GM18526 (cell line): ENCODE results near the gene MAP3K2.

Experiments
- POLR2A ChIP-seq: IDR thresholded peaks from 3 replicates; pipeline ENCODE4 v1.6.1; 2011; ENCODE audit not compliant: insufficient read length; ENCODE audit errors: extremely low read depth

Gene MAP3K2, protein sequence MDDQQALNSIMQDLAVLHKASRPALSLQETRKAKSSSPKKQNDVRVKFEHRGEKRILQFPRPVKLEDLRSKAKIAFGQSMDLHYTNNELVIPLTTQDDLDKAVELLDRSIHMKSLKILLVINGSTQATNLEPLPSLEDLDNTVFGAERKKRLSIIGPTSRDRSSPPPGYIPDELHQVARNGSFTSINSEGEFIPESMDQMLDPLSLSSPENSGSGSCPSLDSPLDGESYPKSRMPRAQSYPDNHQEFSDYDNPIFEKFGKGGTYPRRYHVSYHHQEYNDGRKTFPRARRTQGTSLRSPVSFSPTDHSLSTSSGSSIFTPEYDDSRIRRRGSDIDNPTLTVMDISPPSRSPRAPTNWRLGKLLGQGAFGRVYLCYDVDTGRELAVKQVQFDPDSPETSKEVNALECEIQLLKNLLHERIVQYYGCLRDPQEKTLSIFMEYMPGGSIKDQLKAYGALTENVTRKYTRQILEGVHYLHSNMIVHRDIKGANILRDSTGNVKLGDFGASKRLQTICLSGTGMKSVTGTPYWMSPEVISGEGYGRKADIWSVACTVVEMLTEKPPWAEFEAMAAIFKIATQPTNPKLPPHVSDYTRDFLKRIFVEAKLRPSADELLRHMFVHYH

DNA sequence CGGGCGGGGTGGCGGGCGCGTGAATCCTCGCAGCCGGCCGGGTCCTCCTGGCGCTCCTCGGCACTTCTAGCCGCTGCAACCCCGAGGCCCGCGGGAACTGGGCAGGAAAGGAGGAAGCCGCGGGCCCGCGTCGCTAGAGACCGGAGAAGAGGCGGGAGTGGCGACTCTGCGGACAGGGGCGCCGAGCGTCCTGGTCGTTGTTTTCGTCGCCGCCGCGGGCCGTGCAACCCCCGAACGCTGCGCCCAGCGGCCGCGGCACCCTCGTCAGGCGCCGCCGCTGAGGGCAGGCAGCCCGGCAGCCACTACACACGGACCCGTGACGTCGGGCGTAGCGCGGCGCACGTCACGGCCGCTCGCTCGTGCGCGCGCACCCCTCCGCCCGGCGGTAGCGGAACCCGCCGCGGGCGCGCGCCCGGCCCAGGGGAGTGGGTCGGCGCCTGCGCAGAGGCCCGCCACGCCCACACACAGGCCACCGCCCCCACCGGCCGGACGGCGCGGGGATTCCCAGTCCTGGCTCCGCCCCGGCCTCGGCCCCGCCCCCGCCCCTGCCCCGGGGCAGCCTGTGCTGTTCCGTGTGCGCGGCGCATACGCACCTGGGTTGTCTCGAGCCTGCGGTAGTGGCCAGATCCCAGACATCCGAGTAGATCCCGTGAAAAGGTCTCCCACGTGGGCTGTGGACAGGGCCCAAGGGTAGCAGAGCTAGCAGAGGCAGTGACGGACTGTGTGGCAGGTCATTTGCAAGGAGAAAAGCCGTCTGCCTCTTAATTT, at the start of gene MAP3K2:
TSS of gene MAP3K2 (minus strand) at position 321 of the 768 bp plus-strand sequence. CDS start 44,846 bp downstream, outside the sequence.
- peak; percentile 81 for TF ChIP-seq POLR2A

DNA sequence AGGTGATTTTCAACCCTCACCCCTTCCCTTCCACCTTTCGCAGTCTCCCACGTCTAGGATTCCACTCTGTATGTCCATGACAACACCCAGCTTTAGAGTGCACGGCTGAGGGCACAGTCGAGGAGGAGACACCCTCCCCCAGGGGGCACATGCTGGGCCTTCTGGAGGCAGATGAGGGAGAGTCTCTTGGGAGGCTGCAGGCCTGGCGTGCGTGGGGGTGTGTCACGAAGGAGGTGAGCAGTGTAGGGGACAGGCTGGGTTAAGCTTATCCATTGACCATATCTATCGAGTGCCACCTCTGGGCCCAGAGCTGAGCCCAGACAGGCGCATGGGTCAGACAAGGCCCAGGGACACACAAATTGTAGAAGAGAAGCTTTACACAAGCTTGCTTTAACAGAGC, 49.3 kb upstream of the MAP3K2 start:
- no peak for TF ChIP-seq POLR2A

DNA sequence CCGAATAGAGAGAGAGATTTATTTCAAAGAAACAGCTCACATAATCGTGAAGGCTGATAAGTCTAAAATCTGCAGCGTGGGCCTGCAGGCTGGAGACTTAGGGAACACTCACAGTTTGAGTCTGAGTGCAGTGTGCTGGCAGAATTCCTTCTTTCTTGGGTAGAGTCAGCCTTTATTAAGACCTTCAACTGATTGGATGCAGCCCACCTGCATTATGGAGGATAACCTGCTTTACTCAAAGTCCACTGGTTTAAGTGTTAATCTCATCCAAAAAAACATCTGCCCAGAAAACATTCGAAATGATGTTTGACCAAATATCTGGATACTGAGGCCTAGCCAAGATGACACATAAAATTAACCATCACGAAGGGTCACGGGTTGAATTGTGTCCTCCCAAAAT, 46.7 kb upstream of the MAP3K2 start:
- TF ChIP-seq POLR2A, result no peak

DNA sequence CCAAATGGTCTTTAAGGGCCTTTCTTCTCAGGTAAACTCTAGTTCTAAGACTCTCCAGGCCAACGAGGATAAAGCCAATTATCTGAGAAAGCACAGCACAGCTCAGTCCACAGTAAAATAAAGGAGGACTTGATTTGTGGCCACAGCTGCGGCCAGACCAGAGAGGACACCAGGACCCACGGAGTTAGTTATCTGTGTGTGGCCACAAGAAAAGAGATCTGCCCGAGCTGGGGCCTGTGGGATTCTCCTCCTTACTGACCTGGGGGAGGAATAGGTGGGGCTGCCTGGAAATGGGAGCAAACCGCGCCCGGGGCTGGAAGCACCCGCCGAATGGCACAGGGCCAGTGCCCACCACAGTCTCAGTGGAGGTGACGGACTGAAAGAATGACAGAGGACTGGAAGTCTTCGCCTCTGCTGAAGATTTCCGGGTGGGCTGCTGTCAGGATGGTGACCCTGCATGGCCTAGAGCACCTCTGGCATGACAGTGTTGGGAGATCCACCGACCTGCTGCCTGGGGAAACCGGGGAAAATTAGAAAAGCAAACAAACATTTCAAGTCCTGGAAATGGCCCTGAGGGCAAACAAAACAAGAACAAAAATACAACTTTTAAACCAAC, 43.7 kb upstream of the MAP3K2 start:
- TF ChIP-seq POLR2A, result no peak

DNA sequence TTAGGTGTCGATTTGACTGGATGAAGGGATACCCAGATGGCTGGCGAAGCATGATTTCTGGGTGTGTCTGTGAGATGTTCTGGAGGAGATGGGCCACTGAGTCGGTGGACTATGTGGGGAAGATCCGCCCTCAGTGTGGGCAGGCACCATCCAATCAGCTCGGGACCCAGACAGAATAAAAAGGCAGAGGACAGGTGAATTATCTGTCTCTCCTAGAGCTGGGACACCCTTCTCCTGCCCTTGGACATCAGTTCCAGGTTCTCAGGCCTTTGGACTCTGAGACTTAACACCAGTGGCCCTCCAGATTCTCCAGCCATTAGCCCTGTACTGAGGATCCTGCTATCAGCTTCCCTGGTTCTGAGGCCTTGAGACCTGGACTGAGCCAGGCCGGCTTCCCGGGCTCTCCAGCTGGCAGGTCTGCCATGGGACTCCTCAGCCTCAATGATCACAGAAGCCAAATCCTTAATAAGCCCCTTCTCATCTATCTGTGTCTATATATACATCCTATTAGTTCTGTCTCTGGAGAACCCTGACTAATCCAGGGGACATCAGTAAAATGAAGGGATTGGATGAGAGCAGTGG, 42.2 kb upstream of the MAP3K2 start:
- TF ChIP-seq POLR2A, result no peak

DNA sequence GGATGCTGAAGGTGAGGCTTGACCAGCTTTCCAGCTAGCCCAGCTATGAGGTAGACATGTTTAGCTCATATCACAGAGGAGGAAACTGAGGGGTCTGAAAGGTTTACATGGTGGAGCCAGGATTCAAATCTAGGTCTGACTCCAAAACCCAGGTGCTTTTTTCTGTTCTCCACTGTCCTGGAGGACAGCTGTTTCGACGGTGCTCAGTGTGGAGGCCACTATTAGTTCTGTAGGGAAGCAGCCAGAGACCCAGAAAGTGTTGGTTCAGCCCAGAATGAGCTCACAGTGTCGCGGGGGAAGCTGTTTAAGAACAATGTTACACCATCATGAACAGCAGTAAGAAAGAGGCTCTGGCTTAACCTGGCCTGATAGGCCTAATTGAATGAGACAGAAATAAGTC, 41.5 kb upstream of the MAP3K2 start:
- TF ChIP-seq POLR2A, result no peak

DNA sequence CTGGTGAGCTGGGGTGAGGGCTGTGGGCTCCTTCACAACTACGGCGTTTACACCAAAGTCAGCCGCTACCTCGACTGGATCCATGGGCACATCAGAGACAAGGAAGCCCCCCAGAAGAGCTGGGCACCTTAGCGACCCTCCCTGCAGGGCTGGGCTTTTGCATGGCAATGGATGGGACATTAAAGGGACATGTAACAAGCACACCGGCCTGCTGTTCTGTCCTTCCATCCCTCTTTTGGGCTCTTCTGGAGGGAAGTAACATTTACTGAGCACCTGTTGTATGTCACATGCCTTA, 41.0 kb upstream of the MAP3K2 start:
- no peak for TF ChIP-seq POLR2A

DNA sequence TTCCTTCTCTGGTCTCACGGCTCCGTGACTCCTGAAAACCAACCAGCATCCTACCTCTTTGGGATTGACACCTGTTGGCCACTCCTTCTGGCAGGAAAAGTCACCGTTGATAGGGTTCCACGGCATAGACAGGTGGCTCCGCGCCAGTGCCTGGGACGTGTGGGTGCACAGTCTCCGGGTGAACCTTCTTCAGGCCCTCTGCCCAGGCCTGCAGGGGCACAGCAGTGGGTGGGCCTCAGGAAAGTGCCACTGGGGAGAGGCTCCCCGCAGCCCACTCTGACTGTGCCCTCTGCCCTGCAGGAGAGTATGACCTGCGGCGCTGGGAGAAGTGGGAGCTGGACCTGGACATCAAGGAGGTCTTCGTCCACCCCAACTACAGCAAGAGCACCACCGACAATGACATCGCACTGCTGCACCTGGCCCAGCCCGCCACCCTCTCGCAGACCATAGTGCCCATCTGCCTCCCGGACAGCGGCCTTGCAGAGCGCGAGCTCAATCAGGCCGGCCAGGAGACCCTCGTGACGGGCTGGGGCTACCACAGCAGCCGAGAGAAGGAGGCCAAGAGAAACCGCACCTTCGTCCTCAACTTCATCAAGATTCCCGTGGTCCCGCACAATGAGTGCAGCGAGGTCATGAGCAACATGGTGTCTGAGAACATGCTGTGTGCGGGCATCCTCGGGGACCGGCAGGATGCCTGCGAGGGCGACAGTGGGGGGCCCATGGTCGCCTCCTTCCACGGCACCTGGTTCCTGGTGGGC, 40.5 kb upstream of the MAP3K2 start:
- TF ChIP-seq POLR2A, result no peak

DNA sequence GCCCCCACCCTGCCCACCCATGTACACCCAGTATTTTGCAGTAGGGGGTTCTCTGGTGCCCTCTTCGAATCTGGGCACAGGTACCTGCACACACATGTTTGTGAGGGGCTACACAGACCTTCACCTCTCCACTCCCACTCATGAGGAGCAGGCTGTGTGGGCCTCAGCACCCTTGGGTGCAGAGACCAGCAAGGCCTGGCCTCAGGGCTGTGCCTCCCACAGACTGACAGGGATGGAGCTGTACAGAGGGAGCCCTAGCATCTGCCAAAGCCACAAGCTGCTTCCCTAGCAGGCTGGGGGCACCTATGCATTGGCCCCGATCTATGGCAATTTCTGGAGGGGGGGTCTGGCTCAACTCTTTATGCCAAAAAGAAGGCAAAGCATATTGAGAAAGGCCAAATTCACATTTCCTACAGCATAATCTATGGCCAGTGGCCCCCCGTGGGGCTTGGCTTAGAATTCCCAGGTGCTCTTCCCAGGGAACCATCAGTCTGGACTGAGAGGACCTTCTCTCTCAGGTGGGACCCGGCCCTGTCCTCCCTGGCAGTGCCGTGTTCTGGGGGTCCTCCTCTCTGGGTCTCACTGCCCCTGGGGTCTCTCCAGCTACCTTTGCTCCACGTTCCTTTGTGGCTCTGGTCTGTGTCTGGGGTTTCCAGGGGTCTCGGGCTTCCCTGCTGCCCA, 39.7 kb upstream of the MAP3K2 start:
- TF ChIP-seq POLR2A, result no peak

DNA sequence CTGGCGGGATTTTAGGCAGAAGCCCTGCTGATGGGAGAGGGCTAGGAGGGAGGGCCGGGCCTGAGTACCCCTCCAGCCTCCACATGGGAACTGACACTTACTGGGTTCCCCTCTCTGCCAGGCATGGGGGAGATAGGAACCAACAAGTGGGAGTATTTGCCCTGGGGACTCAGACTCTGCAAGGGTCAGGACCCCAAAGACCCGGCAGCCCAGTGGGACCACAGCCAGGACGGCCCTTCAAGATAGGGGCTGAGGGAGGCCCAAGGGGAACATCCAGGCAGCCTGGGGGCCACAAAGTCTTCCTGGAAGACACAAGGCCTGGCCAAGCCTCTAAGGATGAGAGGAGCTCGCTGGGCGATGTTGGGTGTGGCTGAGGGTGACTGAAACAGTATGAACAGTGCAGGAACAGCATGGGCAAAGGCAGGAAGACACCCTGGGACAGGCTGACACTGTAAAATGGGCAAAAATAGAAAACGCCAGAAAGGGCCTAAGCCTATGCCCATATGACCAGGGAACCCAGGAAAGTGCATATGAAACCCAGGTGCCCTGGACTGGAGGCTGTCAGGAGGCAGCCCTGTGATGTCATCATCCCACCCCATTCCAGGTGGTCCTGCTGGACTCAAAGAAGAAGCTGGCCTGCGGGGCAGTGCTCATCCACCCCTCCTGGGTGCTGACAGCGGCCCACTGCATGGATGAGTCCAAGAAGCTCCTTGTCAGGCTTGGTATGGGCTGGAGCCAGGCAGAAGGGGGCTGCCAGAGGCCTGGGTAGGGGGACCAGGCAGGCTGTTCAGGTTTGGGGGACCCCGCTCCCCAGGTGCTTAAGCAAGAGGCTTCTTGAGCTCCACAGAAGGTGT, 39.0 kb upstream of the MAP3K2 start:
- no peak for TF ChIP-seq POLR2A

DNA sequence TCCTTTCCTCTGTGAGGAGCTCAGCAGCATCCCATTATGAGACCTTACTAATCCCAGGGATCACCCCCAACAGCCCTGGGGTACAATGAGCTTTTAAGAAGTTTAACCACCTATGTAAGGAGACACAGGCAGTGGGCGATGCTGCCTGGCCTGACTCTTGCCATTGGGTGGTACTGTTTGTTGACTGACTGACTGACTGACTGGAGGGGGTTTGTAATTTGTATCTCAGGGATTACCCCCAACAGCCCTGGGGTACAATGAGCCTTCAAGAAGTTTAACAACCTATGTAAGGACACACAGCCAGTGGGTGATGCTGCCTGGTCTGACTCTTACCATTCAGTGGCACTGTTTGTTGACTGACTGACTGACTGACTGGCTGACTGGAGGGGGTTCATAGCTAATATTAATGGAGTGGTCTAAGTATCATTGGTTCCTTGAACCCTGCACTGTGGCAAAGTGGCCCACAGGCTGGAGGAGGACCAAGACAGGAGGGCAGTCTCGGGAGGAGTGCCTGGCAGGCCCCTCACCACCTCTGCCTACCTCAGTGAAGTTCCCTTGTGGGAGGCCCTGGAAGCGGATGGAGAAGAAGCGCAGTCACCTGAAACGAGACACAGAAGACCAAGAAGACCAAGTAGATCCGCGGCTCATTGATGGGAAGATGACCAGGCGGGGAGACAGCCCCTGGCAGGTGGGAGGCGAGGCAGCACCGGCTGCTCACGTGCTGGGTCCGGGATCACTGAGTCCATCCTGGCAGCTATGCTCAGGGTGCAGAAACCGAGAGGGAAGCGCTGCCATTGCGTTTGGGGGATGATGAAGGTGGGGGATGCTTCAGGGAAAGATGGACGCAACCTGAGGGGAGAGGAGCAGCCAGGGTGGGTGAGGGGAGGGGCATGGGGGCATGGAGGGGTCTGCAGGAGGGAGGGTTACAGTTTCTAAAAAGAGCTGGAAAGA, 38.0 kb upstream of the MAP3K2 start:
- no peak for TF ChIP-seq POLR2A
